Non-pigmented ciliary epithelial cell (primary cell): Measurements from ENCODE around the gene ME3.

Source experiments
- DNase-seq: peaks from one replicate; pipeline ENCODE4 v3.0.0-alpha.2; 2010; ENCODE audit warnings: low read depth

ME3 gene

GRCh38 chr11:86514453-86514852 lies 158.0 kb downstream of the ME3 start:
- no peak for DNase-seq

- no peak for DNase-seq
Measured at GRCh38 chr11:86513746-86514373, 158.6 kb downstream of the ME3 start.

DNA sequence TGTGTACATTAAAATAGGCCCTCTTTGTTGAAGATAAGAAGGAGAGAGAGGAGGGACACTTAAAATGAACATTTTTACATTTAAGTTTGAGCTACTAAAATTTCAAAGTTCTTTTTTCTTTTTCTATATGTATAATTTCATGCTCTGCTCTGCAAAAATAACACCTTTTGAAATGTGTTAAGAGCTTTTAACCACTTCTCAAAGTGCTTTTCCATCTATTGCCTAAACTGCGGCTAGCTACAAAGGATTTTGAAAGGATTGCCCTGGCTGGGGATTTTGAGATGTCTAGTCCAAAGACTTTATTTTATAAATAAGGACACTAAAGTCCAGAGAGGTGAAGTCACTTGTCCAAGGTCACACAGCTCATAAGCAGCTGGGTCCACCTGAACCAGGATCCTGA lies 159.3 kb downstream of the ME3 start:
- no peak for DNase-seq

GRCh38 chr11:86511086-86511551 lies 161.3 kb downstream of the ME3 start:
- no peak for DNase-seq

DNA sequence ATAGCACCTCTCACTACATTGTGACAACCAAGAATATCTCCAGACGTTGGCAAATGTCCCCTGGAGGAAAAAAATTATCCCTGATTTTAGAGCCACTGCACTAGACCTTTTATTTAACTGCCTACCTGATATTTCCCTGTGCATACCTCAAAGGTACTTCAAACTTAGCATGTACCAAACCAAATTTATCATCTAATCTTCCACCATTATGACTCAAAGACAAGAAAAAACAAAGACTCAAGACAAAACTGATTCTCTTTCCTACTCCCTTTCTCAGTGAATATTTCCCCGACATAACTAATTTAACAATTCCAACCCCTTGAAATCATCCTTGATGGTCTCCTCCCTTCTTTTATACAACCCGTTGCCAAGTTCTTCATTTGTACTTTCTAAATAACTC lies 161.7 kb downstream of the ME3 start:
- no peak for DNase-seq

DNA sequence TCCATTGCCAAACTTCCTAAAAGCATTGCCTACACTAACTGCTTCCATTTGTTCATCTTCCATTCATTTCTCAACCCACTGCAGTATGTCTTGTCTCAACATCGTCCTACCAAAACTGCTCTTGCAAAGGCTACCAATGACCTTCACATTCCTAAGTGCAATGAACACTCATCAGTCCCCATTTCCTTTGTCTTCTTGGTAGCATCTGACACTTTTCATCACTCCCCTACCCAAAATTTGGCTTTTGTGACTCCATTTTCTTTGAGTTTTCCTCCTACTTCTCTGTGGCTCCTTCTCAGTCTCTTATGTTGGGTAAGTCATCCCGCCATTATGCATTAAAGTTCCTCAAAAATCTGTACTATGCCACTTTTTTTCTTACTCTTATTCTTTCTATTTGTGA lies 162.3 kb downstream of the ME3 start:
- DNase-seq: no peak

- DNase-seq: no peak
Measured at GRCh38 chr11:86509588-86509974, 162.8 kb downstream of the ME3 start.

DNA sequence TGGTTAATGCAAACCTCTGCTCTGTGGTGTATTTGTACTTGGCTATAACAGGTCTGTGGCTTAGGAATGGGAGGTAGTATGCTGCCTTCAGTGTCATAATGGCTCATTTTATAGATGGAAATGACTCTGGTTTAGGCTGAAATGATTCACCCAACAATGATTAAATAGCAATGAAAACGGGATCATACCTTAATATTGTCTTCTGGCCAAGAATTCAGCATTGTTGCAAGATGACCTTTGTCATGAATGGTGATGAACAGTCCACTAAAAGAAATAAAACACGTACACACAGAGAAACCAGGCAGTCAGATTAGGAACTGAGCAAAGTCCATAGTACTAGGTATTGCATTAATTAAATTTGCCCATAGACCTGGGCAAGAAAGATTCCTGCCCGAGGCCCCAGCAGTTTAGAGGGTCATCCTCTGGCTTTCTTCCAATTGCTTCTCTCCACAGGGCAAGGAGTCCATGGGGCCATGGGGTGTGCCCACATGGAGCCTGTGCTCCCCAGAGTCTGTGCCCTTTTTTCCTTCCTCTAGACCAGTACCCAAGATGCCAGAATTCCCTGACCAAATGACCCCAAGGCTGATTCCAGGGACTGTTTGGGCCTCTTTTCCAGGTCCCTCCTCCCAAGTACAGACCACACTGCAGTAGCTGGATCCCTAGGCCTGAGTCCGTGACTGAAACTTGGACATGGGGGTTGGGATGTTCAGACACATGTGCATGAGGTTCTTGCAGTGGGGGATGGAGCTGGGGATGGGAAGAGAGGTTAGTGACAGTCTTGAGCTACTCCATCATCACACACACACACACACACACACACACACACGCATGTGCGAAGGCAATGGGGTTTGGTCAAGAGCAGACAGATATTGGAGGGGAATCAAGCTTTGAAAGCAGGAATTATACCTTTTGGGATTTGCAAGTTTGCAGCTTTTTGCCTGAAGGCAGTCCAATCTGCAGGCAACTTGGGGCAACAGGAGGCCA lies 163.5 kb downstream of the ME3 start:
- no peak for DNase-seq

GRCh38 chr11:86507249-86507845 lies 165.1 kb downstream of the ME3 start:
- no peak for DNase-seq

DNA sequence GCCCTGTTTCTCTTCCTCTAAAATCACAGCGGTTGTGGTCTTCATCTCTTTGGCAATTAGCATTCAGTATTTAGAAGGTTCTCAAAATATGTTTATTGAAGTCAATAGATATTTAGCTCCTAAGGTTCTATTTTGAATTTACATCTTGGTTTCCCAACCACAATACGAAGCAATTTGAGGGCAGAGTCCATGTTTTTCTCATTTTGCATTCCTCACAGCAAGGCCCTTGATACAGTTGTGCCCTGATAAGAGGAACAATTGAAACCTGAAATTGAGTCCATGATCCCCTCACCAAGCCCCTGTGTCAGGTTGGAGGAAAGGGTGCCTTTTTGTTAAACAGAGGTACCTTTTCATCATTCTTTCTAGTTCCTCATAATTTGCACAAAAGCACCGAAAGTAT lies 166.2 kb downstream of the ME3 start:
- no peak for DNase-seq

GRCh38 chr11:86503131-86503530 lies 169.3 kb downstream of the ME3 start:
- no peak for DNase-seq

DNA sequence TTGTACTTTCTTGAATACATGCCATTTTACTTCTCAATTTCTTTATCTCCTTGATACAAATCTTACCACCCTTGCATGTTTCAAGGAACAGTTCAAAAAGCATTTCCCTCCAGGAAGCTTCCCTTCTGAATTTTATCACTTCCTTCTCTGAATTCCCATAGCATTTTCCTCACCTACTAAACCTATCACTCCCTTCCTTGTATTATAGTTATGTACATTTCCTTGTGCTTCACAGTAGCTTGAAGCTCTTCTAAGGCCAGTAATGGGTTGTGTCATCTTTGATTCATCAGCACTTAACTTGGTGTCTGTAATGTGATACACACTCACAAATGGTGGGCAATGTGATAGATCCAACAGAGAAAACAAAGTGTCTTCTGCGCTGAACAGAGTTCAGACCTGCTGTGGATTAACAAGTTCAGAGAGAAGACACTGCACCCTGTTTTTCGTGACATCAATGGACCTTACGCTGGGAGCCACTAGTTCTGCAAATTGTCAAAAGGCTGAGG lies 170.2 kb downstream of the ME3 start:
- DNase-seq: no peak

GRCh38 chr11:86500500-86501140 lies 171.8 kb downstream of the ME3 start:
- no peak for DNase-seq

GRCh38 chr11:86499723-86500129 lies 172.7 kb downstream of the ME3 start:
- DNase-seq: no peak

GRCh38 chr11:86497836-86498235 lies 174.6 kb downstream of the ME3 start:
- DNase-seq: no peak

DNA sequence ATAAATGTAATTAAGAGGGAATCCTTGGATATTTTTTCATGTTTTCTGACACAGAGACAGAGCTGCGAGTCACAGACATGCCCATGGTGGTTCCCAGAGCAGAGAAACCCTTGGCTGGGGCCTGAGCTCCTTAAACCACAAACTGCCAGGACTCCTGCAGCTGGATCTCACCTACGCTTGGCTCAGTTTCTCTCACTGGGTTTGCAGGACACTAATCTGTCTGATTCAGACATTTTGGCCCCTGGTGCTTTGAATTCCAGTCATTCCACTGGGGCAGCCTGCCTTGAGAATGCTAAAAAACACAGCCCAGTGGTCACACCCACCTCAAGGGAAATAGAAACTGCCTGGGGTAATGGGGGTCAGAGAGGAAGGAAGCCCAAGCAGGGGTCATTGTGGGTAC lies 175.1 kb downstream of the ME3 start:
- peak; percentile 45 for DNase-seq

- no peak for DNase-seq
Measured at GRCh38 chr11:86495351-86495750, 177.1 kb downstream of the ME3 start.

DNA sequence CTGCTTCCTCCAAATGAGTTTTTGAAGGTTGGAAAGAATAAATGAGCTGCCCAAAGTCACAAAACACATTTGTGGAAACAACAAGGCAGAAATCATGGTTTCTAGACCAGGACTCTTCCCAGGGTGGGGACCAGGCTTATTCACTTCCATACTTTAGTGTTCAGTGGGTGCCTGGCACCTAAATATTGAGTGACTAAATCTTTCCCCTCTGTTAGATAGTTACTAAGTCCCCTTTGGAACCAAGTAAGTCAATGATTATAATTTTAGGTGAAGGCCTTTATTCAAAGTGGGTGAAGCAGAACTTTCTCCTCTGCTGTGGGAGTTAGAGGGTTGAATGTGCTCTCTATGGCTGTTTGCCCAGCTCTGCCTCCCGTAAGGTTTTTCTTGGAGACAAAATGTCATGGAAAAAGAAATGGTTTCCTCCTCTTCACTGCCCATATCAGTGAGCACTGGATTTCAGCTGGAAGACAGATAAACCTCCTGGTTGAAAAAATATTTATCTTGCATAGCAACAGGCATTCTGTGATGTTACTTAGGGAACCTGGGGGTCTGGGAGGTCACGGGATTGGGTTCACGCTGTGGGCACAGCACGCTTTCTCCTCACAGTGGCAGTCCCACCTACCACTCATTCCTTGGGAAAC lies 179.9 kb downstream of the ME3 start:
- DNase-seq: no peak

DNA sequence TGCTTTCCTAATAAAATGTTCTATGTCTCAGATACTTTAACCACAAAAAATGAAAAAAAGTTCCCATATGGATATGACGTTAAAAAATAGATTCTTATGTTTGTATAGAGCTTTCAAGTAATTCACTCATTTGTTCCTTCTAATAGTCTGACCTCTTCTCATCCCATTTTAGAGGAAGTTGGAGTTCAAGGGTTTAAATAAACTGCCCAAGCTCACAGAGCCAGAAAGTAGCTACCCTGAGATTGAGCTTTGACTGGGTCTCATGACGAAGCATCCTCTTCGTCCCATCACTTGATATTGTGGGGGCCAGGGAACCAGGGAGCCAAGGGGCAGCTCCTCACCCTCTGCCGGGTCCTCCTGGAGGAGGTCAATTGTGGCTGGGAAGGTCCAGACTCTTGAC lies 181.4 kb downstream of the ME3 start:
- DNase-seq: no peak

DNA sequence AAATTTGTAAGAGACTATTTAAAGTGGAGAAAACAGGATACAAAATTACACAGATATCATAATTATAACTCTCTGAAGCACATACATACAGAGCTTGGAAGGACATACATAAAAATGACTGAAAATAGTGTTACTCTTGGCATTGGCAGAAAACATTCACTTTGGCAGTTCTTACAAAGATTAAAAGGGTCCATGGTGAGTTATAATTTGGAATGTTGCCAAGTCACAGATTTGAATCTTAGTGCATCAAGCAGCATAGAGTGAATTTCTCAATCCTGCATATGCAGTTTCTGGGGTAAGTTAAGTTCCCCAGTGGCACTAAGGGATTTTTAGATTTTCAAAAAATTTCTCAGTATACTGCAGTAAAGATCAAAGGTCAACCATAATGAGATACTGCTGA lies 181.8 kb downstream of the ME3 start:
- DNase-seq: no peak

DNA sequence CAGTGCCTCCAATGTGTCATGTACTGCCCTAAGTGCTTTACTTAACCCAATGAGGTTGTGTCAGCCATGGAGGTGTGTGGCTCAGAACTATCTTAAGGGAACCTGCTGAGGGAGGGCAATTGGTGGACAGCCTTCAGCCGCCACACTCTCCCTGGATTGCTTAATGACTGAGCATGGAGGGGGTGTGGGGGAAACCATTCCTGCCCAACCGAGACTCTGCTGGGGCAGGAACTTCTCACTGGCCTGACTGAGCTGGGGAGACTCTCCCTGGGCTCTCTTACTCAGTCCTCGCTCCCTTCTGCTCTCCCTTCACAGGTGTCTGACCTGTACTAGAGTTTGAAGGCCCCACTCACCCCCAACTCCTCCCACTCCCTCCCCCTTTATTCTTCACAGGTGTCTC lies 183.0 kb downstream of the ME3 start:
- no peak for DNase-seq

- DNase-seq: no peak
Measured at GRCh38 chr11:86488553-86488952, 183.9 kb downstream of the ME3 start.
